NCI-H2196 treated with DMSO at 0.1 percent for 48 hours (cell line): ENCODE data around the gene KLF9.
"Not testable (repeated sequence)": the region's sequence is repeated elsewhere in the genome, so short reads cannot be mapped to it uniquely, and the experiment has no call there.

Source experiments
- DNase-seq: peaks from one replicate; lab custom pipeline; 2025; ENCODE audit not compliant: unreplicated experiment; lab: John Stamatoyannopoulos, UW

Gene KLF9

GRCh38 chr9:70405808-70406433 is 8.5 kb downstream of the KLF9 start:
- no peak for DNase-seq

- DNase-seq, result no peak
These were observed 10.2 kb downstream of the KLF9 start for GRCh38 chr9:70404261-70404660.

GRCh38 chr9:70403618-70404025 is 10.8 kb downstream of the KLF9 start:
- DNase-seq, result no peak

DNA sequence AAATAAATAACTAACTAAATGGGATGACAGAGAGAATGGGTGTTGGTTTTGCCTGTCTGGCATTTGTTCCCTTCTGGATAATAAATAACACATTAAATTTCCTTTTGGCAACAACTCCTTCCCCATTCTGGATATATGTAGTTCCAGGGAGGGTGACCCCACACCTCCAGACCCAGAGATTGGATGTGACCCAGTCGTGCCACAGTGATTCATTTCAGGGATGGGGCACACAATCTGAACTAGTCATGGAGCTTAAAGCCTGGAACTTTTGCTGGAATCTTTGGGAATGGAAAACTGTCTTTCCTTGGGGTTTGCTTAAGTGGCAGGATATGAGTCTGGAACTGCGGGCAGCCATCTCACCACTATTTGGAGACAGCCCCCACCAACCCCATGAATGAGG is 11.3 kb downstream of the KLF9 start:
- DNase-seq, result no peak

DNA sequence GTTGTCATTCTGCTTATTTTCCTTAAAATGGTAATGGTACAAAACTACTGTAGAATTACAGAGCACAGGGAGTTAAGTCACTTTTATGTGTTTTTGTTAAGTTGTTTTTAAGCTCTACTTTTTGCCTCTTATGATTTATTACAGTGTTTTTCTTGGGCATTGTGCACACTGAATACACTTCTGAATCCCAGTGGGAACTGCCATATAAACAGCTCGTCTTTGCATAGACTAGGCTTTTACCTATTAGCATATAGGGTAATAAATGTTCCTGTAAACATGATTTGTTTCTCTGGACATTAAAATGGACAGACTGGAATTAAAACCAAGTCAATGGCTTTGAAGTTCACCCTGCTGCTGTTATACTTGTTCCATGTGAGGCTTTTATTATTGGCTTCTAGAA is 12.2 kb downstream of the KLF9 start:
- DNase-seq, result no peak

GRCh38 chr9:70401241-70401640 is 13.2 kb downstream of the KLF9 start:
- not testable (repeated sequence) for DNase-seq

DNA sequence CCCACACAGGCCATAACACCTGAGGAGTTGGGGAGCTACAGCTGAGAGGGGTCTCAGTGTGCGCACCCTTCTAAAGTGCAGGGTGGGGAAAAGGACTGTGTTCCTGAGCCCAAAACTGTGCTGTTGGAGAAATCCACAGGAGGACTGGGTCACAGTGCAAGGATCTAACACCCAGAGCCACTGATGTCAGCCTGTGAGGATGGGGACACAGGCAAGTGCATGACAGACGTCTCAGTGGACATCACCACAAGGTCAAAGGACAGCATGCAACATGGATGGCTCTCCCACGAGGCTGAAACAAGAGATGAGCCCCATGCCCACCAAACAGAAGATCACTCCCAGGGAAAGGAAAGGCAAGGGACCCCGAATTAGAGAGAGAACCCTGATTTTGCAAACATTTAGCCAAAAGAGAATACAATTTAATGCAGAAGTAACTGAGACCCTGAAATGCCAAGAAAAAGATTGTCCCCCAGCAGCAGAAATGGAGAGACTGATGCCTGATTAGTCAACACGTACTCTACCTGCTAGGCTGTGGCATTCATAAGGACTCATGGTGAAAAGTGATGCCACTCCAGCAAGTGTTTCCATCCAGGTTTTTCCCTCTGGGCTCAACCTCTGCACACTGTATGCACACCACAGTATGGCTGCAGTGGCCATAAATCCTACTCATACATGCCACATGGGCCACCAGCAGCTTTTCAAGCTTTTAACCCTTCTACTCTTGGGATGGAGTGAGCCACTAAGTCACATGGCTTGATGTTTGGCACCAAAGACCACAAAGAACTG is 14.2 kb downstream of the KLF9 start:
- no peak for DNase-seq

- no peak for DNase-seq
These were observed 15.3 kb downstream of the KLF9 start for GRCh38 chr9:70399141-70399540.

GRCh38 chr9:70398145-70398556 is 16.3 kb downstream of the KLF9 start:
- no peak for DNase-seq

DNA sequence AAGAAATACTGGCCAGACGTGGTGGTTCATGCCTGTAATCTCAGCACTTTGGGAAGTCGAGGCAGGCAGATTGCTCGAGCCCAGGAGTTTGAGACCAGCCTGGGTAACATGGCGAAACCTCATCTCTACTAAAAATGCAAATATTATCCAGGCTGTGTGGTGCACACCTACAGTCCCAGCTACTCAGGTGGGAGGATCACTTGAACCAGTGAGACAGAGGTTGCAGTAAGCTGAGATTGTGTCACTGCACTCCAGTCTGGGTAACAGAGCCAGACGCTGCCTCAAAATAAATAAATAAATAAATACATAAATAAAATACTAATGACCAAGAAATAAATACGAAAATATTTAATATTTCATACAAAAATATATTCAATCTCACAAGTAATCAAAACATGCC is 18.8 kb downstream of the KLF9 start:
- DNase-seq, result no peak

- no peak for DNase-seq
These were observed 21.6 kb downstream of the KLF9 start for GRCh38 chr9:70392850-70393249.

GRCh38 chr9:70392189-70392588 is 22.3 kb downstream of the KLF9 start:
- no peak for DNase-seq

DNA sequence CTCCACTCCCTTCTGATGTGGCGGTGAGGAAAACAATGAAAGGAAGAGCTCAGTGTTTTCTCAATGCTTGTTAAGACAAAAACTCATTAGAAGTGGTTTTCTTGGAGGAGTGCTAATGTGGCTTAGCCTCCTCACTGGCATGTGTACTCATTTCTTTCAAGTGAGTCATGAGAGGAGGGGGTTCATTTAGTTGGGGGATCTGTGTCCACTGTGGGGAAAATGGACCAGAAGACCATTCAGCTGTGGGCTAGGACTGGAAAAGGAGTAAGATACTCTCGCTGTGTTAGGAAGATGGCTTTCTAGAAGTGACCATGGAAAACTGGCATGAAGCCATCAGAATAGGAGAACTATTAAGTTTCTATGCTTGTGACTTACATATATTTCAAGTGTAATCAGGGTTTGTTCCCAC is 23.5 kb downstream of the KLF9 start:
- DNase-seq, result no peak

GRCh38 chr9:70389621-70390266 is 24.7 kb downstream of the KLF9 start:
- no peak for DNase-seq

- no peak for DNase-seq
These were observed 25.3 kb downstream of the KLF9 start for GRCh38 chr9:70389188-70389587.

DNA sequence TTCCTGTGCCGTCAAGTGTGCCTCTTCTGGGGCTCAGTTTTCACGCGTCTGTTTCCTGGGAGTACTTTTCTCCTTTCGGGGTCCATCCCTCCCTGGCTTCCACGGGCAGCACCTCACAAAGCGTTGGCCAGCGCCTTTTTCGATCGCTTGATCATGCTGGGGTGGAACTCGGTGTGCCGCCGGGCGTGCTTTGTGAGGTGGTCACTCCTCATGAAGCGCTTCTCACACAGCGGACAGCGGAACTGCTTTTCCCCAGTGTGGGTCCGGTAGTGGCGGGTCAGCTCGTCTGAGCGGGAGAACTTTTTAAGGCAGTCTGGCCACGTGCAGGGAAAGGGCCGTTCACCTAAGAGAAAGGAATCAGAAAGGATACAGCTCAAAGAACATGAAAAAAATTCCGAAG is 26.8 kb downstream of the KLF9 start:
- DNase-seq, result no peak

DNA sequence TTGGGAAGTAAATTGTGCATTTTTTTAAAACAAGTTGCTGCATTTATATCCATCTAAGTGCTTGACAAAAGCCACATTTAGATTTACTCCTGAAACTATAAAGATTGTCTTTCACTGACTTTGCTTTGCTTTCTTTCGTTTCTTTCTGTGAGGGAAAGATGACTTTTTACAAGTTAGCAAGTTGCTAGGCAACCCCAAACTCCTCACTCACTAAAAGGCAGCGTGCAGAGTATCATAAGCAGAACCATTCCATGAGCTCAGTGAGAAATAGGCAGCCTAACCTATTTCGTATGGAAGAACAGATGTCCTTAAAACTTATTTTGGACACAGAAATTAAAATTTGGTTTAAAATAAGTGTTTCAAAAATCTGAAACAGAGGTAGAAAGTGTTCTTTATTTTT is 29.0 kb downstream of the KLF9 start:
- DNase-seq, result no peak

- DNase-seq, result no peak
These were observed 31.5 kb downstream of the KLF9 start for GRCh38 chr9:70382709-70383605.

DNA sequence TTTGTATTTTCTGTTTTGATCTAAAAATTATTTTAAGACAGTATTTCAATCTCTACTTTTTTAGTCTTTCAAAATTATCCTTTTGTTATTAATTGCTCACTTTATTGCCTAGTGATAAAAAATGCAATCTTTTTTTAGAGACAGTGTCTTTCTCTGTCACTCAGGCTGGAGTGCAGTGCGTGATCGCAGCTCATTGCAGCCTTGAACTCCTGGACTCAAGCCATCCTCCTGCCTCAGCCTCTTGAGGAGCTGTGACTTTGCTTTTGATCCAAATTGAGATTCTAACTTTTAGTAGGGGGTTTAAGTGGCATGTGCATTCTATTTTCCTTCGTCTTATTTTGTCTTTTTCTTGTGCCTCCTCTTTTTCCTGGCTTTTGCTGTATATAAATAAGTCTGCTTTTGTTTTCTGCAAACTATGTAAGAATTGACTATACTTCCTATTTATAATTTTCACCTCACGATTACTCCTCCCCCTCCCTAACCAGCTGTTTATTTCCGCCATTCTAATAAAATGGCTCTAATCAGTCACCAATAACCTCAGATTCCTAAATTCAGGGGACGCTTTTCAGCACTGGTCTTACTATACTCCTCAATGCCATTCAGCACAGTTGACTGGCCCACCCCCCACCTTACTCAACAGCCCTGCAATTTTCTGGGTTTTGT is 32.3 kb downstream of the KLF9 start:
- no peak for DNase-seq

- DNase-seq, result no peak
These were observed 39.4 kb downstream of the KLF9 start for GRCh38 chr9:70374962-70375618.
